ENCODE data around the gene TPST1.
"Not testable (repeated sequence)": the region's sequence is repeated elsewhere in the genome, so short reads cannot be mapped to it uniquely, and the experiment has no call there.

TPST1 gene

DNA sequence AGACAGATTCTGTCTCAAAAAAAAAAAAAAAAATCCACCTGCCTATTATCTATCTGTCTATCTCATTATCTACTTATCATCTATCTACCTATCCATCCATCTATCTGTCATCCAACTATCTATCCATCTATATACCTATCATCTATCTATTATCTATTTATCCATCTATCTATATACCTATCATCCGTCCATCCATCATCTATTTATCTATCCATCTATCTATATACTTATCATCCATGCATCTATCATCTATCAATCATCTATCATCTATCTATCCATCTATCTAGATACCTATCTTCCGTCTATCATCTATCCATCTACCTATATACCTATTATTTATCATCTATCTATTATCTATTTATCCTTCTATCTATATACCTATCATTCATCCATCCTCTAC is 16.5 kb upstream of the TPST1 start:
- no peak for DNase-seq (ENCODE audit: low read depth in 2 of 2)

DNA sequence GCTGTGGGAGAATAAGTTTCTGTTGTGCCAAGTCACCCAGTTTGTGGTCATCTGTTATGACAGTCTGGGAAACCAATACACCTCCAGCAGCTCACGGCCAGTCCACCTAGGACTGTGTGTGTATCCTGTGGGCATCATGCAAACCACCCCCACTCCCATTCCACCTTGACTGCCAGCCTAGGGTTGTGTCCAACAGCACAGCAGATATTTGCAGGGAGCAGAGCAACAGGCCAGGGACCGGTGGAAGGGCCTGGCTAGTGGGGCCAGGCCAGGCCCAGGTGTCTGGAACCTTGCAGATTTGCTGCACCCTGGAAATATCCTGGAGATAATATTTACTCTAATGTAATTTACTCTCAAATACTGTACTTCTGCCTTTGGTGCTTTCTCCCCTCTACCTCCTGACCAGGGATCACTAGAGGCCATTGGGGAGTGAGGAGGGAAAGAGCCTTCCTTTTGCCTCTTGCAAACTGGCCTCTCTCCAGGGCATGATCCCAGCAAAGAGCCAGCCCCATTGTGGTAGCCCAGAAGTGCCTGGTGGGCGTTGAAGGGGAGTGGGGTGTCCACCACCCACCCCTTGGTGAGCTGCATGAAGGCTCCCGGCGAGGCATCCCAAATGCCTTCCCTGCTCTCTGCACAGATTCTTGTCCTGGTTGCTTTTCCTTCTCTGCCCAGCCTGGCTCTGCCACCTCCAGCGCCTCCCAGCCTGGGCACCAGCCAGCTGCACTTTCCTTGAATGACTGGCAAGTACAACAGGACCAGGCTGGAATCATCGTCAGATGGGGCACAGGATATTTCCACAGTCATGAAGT is 15.2 kb upstream of the TPST1 start:
- no peak for DNase-seq (ENCODE audit: low read depth in 2 of 2)

- no peak for DNase-seq (ENCODE audit: low read depth in 2 of 2)
Observed at GRCh38 chr7:66190504-66190857, 14.7 kb upstream of the TPST1 start.

- DNase-seq (ENCODE audit: low read depth in 2 of 2), result no peak
Observed at GRCh38 chr7:66193146-66193725, 11.9 kb upstream of the TPST1 start.

- DNase-seq (ENCODE audit: low read depth in 2 of 2), result no peak
Observed at GRCh38 chr7:66198469-66198868, 6.7 kb upstream of the TPST1 start.

- DNase-seq (ENCODE audit: low read depth in 2 of 2), result no peak
Observed at GRCh38 chr7:66198956-66199355, 6.2 kb upstream of the TPST1 start.

GRCh38 chr7:66202441-66202840 is 2.7 kb upstream of the TPST1 start:
- DNase-seq (ENCODE audit: low read depth in 2 of 2), result no peak

- no peak for DNase-seq (ENCODE audit: low read depth in 2 of 2)
Observed at GRCh38 chr7:66205741-66206090, 582 bp downstream of the TPST1 start.

DNA sequence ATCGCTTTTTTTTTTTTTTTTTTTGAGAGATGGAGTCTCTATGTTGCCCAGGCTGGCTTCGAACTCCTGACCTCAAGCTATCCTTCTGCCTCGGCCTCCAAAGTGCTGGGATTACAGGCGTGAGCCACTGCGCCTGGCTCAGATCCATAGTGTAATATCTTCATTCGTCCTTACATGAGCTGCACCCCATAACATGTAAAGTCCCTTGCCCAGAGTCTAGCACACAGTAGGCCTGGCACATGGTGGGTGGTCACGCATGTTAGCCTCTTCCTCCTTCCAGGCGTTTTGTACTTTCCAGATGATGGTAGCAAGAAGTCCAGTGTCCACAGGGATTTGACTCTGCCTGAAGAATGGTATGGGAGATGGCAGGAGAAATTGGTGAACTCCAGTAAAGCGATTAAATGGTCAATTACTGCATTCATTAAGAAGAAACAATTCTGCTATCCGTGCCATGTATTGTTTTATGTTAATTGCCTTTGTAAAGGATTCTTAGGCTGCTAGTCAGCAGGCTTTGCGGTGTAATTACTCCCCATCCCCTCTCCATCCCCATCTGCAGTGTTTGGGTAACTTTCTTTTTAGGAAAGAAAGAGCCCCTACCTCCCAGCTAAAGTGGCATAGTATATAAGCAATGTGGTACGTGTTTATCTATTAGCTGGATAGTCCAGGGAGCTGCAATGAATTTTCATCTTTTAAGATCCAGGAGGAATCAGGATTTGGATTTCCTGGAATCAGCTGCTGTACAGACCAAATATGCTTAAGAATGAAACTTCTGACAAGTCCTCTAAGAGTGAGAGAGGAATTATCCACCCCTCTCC is 1.2 kb downstream of the TPST1 start:
- no peak for DNase-seq (ENCODE audit: low read depth in 2 of 2)

DNA sequence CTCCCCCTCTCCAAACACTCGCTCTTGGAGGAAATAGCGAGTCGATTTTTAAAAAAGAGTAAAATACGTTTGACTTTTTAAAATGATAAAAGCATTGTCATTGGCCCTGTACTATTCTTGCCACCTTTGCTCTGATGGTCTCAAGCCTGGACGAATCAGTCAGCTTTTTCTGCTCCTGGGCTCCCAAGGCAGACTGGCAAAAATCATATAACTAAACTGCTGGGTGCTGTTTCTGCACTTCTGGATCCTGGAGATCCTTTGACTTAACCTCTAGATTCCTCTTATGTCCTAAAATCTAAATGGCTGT is 1.8 kb downstream of the TPST1 start:
- no peak for DNase-seq (ENCODE audit: low read depth in 2 of 2)

DNA sequence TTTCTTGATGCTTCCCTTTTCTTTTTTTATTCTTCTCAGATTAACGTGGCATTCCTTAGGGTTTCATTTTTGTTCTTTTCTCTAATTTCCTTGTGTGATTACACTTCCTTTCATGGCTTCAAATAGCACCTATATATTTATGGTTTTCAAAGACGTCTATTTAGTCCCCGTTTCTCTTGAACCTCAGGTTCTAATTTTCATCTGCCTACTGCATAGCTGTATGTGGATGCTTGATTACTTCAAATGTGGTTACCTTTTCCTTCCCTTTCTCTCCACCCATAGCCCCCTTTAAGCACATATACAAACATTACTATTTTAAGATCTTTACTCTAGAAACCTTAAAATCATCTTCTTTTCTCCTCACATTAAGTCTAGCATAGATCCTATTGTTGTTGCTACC is 2.4 kb downstream of the TPST1 start:
- no peak for DNase-seq (ENCODE audit: low read depth in 2 of 2)

DNA sequence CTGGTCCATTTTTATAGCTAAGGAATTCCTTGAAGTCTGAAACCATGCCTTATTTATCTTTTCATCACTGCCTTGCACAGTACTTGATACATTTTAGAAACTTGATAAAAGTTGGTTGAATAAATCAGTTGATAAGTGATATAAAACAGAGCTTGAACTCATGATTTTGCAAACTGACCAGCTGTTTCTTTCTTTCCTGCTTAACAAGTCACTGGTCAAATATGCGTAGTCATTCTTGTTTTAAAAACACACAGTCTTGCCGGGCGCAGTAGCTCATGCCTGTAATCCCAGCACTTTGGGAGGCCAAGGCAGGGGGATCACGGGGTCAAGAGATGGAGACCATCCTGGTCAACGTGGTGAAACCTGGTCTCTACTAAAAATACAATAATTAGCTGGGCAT is 6.3 kb downstream of the TPST1 start:
- no peak for DNase-seq (ENCODE audit: low read depth in 2 of 2)

- no peak for DNase-seq (ENCODE audit: low read depth in 2 of 2)
Observed at GRCh38 chr7:66213637-66214036, 8.5 kb downstream of the TPST1 start.

GRCh38 chr7:66216687-66217086 is 11.6 kb downstream of the TPST1 start:
- DNase-seq (ENCODE audit: low read depth in 2 of 2), result no peak

GRCh38 chr7:66219805-66220204 is 14.7 kb downstream of the TPST1 start:
- DNase-seq (ENCODE audit: low read depth in 2 of 2), result no peak

DNA sequence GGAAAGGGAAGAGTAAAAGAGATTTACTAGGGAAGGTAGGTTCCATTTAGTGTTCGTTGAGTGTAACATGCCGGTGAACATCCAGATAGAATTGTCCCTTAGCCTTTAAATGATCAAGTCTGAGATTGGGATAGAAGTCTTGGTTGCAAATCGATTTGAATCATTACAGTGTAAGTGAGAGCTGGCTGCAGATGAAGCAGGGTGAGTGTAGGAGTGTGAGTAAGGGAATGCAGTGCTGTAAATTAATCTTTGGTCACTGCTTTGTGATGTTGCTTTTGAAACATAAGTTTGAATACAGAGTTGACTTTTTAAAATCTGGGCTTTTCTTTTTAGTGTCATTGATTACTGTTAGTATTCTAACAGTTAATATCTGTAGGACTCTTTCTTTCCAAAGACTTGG is 16.3 kb downstream of the TPST1 start:
- DNase-seq (ENCODE audit: low read depth in 2 of 2), result no peak

DNA sequence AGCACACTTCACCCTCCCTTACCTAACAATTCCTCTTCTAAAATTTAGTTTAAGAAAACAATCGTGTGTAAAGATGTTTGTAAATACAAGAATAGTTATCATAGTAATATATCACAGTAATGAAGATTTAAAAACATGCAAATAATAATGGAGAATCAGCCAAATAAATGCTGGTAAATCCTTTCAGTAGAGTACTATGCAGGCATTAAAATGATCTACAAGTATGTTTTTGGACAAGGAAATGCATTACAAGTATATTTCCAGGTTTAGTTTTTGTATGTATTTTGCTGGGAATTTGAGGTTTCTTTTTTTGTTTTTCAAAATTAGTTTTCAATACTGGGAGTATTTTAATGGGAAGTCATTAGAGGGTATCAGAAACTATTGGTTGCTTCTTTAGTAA is 22.7 kb downstream of the TPST1 start:
- no peak for DNase-seq (ENCODE audit: low read depth in 2 of 2)

GRCh38 chr7:66231326-66232216 is 26.4 kb downstream of the TPST1 start:
- not testable (repeated sequence) for DNase-seq (ENCODE audit: low read depth in 2 of 2)

GRCh38 chr7:66233638-66234037 is 28.5 kb downstream of the TPST1 start:
- DNase-seq (ENCODE audit: low read depth in 2 of 2), result no peak

DNA sequence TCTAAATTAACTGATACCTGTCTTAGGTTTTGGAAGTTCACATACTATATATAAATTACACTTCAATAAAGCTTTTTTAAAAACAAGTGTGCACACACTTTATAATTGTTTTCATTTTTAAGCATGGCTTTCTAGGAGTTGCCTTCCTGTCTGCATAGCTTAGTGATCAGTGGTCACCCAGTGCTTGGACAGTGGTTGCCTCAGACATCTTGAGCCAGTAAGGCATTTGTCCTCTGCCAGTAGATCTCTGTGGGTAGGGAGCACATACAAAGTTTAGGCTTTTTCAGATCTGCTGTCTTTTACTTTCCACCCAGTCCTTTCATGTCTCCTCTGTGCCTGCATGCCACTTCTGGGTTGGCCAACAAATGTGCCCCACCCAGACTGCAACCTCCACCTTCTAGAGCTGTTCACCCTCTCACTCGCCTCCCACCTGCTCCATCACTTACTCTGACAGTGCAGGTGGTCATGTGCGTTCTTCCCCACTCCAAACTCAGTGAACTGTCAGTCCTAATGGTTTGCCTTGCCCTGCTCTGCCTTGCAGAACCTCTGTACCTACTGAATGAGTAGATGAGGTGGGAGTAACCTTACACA is 31.7 kb downstream of the TPST1 start:
- DNase-seq (ENCODE audit: low read depth in 2 of 2), result no peak

- DNase-seq (ENCODE audit: low read depth in 2 of 2), result no peak
Observed at GRCh38 chr7:66237906-66238772, 33.0 kb downstream of the TPST1 start.
